ENCODE results near the gene KRABD2.
"Not testable (repeated sequence)": the region's sequence is repeated elsewhere in the genome, so short reads cannot be mapped to it uniquely, and the experiment has no call there.

KRABD2 gene

GRCh38 chr17:8392674-8393469 is 16.4 kb upstream of the KRABD2 start:
- no peak for DNase-seq

GRCh38 chr17:8392274-8392673 is 15.8 kb upstream of the KRABD2 start:
- DNase-seq: no peak

DNA sequence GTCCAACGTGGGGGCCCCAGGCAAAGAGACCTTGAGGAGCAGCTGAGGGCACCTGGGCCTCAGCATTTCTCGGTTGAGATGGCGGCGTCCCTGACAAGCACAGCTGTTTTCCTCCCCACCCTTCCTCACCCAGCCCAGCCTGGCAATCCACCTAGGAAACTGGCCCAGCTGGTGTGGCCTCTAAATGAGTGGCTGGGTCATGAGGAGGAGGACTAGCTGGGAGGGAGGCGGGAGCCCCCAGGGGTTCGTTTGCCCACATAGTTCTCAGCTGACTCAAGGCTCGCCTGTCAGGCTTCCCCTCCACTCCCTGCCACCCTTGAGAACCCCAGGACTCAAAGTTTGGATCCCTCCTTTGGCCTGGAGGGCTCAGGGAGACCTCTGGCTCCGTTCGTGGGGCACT is 15.2 kb upstream of the KRABD2 start:
- no peak for DNase-seq

GRCh38 chr17:8387914-8388651 is 11.6 kb upstream of the KRABD2 start:
- DNase-seq: no peak

DNA sequence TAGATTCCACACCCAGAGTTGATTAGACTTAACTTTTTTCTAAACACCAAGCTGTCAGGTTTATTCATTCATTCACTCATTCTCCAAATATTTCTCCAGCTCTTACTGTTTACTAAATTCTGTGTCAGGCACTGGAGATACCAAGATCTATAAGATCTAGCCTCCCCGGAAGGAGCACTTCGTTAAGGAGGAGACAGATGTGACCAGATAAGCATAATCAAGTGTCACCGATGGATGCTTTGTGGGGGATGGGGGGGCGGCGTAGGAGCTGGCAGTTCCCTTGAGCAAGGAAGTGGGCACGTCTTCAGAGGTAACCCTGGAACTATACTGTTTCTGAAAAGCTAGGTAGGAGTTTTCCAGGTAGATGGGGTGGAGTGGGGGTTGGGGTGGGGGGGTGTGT is 10.3 kb upstream of the KRABD2 start:
- DNase-seq: no peak

- DNase-seq: no peak
Observed at GRCh38 chr17:8384801-8385378, 8.4 kb upstream of the KRABD2 start.

- peak; percentile 82 for DNase-seq
Observed at GRCh38 chr17:8383143-8383822, 6.8 kb upstream of the KRABD2 start, which contains the start of gene RPL26. TSS of gene RPL26 (minus strand) at chr17:8383193. CDS start at chr17:8382310, 883 bp downstream.

- DNase-seq: no peak
Observed at GRCh38 chr17:8382880-8383142, 6.3 kb upstream of the KRABD2 start.

DNA sequence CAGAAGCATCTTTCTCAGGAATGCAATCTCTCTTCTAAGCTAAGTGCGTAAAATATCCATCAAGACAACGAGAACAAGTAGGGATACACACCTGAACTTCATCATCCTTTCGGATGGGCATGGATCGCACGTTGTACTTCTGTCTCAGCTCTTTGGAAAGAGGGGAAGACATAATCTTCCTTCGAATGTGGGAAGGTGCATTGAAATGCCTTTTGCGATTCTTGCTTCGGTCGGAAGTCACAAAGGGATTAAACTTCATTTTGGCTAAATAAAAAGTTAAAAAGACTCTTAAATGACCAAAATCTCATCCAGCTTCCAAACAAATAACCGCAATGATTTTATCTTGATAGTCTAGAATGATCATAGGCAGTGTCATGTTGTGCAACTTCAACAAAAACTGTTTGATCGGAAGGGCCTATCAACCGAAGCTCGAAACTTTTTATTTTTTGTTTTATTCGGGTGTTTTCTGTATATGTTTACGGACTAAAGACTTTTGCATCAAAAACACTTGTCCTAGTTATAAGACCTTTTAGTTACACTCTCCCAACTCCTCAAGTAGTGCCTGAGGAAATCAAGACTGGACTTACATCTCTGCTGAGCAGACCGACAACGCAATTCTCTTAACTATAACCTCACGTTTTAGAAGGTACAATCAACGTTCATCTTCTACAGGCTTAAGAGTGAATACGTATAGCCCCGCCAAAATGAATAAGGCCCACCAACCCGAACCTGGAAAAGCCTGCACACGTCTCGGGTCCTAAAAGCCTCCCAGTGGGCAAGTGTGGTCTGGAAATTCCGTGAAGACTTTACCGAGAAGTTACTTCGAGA is 5.8 kb upstream of the KRABD2 start:
- DNase-seq: no peak

GRCh38 chr17:8380049-8380448 is 3.5 kb upstream of the KRABD2 start:
- DNase-seq: no peak

DNA sequence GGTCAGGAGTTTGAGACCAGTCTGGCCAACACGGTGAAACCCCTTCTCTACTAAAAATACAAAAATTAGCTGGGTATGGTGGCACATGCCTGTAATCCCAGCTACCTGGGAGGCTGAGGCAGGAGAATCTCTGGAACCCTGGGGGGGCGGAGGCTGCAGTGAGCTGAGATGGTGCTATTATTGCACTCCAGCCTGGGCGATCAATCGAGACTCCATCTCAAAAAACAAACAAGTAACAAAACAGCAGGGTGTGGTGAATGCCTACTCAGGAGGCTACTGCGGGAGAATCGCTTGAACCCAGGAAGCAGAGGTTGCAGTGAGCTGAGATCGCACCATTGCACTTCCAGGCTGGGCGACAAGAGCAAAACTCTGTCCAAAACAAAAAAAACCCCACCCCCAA is 1.6 kb upstream of the KRABD2 start:
- not testable (repeated sequence) for DNase-seq

DNA sequence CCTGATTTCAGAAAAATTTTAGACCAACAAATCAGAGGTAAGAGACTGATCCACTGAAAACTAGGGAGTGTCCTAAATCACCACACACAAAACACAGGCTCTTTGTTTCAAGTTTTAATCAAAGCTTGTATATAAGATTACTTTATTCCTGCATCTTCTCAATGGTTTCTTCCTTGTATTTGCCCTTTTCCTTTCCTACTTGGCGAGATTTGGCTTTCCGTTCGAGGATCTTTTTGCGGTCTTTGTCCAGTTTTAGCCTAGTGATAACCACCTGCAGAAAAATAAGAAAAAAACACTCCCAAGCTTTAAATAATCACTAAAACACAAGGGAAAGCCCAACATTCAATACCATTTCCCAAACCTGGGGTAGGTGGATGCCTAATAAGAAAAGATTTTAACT is 918 bp upstream of the KRABD2 start:
- DNase-seq: no peak

GRCh38 chr17:8375738-8376259 is 705 bp downstream of the KRABD2 start:
- peak; percentile 11 for DNase-seq

DNA sequence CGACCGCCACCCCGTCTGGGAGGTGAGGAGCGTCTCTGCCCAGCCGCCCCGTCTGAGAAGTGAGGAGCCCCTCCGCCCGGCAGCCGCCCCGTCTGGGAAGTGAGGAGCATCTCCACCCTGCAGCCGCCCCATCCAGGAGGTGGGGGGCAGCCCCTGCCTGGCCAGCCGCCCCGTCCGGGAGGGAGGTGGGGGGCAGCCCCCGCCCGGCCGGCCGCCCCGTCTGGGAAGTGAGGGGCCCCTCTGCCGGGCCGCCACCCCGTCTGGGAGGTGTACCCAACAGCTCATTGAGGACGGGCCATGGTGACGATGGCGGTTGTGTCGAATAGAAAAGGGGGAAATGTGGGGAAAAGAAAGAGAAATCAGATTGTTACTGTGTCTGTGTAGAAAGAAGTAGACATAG is 2.6 kb downstream of the KRABD2 start:
- DNase-seq: not testable (repeated sequence)

- DNase-seq: no peak
Observed at GRCh38 chr17:8372422-8372821, 4.1 kb downstream of the KRABD2 start.

- DNase-seq: no peak
Observed at GRCh38 chr17:8371786-8372185, 4.7 kb downstream of the KRABD2 start.

DNA sequence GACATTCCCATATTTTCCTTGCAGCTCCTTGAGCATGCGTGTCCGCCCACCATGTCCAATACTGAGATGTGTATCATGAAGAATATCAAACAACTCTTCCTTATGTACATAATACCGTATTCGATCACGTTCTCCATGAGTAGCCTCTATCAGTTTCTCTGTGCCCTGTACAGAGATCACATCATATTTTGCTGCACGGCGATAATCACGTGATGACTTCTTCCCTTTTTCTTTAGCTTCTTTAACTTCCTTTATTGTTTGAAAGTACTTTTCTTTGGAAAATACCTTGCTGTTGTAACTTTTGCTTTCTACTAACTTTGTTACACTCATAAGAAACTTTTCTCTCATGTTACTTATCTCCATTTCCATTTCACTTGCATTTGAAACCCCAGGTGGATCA is 6.6 kb downstream of the KRABD2 start:
- DNase-seq: no peak

- no peak for DNase-seq
Observed at GRCh38 chr17:8368193-8368592, 8.3 kb downstream of the KRABD2 start.

DNA sequence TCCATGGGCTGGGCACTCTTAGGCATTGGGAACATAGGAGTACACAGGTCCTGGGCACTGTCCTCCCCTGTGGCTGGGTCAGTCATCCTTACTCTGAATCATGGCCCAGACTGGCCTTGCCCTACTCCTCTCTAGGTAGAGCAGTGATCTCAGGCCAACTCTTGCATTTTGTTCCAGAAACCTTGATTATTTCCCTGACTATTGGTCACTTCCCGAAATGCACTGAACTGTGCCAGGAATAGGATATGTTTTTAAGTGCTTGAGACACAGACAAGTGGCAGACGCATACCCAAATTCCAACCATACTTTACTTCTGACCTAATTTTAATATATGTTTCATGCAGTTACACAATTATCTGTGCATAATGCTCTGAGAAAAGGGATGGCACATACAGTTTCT is 10.3 kb downstream of the KRABD2 start:
- no peak for DNase-seq

GRCh38 chr17:8365143-8365542 is 11.4 kb downstream of the KRABD2 start:
- no peak for DNase-seq

DNA sequence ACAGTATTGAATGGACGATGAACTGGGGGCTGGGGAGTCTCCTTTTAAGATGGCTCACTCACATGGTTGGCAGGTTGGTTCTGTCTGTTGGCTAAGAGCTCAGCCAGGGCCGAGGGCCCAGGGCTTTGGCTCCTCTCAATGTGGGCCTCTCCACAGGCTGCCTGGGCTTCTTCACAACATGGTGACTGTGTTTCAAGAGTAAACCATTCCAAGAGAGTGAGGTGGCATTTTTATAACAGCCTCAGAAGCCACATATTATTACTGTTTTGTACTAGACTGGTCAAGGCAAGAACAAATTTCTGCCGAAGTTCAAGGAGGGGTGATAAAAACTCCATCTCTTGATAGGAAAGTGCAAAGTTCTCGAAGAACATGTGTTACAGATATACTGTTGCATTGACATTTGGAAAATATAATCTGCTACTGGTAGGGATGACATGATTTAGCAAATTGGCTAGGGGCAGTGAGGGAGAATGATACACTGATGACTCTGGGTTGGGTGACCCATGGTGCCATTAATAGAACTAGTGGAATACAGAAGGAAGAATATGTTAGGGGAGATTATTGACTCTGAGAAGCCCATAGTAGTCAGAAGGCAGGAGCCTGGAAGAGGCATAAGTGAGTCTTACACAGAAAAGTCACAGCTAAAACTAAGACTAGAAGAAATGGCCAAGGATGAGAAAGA is 13.7 kb downstream of the KRABD2 start:
- DNase-seq: no peak

- no peak for DNase-seq
Observed at GRCh38 chr17:8360751-8361150, 15.8 kb downstream of the KRABD2 start.
